NCI-H82 (cell line): ENCODE measurements around the gene IL17RD.

Experiments used
- DNase-seq: peaks from one replicate; lab custom pipeline; 2025; lab: John Stamatoyannopoulos, UW

IL17RD gene

DNA sequence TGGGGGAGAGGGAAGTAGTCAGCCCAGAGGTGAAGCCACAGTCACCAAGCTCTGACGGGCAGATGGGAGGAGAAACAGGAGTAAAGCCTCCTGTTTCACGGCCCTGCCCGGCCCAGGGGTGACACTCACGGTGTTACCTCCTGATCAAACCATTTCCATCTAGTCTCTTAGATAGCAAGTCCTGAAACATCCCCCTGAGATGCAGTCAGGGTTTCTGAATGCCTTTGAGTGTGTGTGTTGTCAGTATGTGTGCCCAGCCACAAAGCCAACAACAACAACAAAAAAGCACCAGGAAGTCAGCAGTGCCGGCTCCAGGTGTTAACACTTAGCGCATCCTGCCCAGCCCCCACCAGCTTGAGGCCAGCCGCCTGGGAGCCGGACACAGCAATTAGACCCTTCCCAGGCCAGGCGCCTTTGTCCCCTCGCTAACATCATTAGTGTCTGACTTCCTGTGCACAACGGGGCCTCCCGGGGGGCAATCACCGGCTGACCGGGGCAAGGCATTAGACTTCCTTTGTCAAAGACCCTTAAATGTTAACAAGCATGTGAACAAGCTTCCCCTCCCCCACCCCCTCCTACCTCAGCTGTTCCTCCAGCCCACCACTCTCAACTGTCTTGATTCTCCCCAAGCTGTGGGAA is 34.5 kb downstream of the IL17RD start:
- no peak for DNase-seq

DNA sequence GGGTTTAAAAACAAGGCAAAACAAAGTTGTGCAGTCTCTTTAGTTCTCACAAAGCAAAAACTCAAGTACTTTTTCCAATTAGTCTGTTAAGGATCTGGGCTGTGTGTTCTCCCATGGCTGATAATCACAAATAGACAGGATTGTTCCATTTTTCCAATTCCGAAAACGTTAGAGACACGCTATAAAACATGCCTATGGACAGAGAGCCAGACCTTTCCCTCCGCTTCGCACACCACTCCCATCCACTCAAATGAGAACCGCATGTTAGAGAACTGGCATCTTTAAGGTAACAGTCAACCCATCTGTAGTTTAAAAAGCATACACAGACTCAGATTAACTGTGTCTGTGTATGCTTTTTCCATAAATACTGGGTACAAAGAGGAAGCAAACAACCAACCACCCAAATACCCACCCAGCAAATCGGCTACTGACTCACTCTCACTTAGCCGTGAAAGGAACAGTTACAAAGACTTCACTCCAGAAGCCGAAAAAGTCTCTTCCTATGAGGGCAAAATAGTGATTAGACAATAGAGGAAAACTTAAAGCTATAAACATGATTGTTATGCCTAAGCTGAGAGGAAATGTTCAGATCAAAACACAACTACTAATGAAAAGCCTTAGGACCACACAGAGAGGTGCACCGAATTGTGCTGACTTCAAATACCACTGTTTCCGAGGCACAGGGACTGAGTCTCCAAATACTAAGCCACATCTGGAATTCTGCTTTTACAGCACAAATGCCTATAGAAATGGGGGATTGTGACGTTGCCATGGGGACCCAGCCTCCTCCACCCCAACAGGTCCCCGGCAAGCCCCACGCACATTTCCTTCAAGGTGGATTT is 36.1 kb downstream of the IL17RD start:
- no peak for DNase-seq

DNA sequence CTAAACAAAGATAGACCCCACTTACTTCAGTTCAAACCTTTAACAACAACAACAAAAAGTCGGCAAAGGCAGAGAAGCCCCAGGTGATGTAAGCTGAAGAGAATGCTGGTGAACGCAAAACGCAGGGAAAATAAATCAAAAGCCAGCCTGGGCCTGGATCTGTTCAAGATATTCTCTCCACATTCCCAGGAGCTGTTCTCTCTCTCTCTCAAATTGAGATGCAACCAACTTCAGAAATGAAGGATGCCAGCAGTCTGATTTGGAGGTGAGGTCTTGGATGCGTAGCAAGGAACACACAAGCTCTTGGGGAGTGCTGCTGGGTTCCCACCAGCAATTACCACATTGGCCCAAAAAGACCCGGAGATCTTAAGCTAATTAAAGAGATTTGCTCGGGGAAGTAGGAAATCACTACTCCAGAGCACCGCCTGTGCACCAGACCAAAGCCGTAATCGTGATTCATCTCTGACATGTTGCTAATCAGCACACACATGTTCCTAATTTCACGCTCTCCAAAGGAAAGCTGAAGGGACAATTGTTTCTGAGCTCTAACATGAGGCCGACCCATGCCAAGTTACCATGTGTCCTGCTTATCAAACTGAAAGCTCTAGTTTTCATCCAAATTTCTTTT is 37.1 kb downstream of the IL17RD start:
- peak; percentile 94 for DNase-seq

DNA sequence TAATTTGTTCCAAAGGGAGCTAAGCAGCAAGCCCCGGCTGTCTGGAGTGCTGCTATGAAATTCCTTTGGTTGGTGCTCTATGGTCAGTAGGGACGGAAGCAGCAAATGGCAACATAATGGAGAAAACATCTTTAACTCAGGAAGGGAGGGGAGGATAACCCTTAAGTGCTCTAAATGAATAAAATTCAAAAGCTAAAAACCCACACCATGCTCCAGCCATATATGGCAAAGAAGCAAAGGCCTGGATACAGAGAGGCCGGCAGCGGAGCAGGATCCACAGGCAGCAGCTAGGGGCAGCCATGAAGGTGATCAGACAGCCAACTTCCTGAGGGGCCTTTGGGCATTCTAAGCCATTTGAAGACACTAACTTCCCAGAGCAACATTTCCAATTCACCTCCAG is 38.9 kb downstream of the IL17RD start:
- no peak for DNase-seq

DNA sequence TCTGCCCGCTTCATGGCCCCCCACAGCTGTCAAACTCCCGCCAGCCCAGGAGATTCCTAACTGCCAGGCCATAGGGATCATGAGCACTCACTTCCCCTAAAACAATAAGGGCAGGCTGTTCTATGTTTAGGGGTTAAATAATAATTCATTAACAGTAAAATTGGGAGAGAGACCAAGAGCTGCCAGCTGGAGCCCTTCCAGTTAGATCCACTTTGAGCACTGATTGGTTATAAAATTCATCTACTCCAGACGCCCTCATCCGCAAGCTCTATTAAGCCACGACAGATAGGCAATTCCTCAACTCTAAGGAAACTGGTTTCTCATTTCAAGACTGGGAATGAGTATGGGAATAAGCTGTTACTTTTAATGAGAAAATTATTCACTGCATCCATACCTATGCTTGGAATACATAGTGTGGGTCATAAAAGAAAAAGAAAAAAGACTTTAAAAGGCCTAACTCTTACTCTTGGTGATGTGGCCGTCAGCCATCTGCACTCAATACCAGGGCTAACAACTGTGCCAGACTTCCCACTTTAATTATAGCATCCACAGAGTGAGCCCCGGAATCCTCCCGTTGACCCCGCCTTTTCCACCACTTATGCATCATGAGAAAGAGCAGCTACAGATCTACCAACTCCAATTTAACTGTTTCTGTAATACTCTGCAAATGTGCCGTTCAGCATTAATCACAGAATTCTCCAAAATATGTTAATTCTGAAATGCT is 44.5 kb downstream of the IL17RD start:
- no peak for DNase-seq

- DNase-seq: no peak
These were observed 45.1 kb downstream of the IL17RD start for GRCh38 chr3:57120040-57120439.

DNA sequence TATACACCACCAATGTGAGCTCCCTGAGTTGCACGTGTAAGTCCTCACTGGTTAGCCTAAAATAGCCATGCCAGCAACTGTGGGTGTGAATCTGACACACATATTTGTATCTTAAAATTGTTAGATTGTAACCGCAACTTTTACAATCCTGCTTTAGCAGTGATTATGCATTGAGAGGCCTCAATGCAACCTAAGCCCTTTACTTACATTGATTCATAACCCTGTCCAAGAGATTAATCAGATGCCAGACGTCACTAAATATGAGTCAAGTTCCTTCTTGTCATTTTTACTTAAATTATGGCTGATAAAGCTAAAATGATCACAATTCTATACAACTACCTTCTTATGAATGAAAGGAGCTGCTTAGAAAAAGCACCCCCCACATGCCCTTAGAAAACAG is 46.9 kb downstream of the IL17RD start:
- DNase-seq: no peak

DNA sequence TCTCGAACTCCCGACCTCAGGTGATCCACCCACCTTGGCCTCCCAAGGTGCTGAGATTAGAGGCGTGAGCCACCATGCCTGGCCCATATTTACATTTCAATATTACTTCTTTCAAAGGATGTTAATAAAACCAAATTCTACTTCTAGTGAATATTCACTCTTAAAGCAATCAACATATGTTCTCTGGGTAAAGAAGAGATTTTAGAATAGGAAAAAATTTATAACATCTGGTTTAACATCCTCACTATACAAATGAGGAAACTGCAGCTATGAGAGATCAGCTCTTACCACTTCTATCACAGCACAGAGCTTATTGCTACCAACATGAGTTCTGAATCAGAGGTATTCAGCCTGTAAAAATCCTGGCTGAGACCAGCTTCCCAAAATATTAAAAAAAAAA is 48.7 kb downstream of the IL17RD start:
- DNase-seq: no peak

DNA sequence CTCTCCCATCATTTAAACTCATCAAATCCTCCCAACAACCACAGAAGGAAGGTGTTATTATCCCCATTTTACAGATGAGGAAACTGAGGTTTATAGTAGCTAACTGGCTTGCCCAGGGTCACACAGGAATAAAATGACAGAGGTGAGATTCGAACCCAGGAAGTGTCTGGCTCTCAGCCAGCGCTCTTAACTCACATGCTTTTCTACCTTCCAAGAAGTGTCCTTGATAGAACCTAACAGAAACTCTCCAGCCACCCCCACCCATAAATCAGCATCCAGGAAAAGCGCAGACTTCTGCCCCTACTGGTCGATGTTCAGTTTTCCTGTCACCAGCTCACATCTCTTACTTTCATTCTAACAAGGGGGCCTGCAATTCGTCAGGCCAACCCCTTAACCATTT is 52.9 kb downstream of the IL17RD start:
- DNase-seq: peak; percentile 38

GRCh38 chr3:57110798-57111197 is 54.4 kb downstream of the IL17RD start:
- DNase-seq: peak; percentile 62

- no peak for DNase-seq
These were observed 54.9 kb downstream of the IL17RD start for GRCh38 chr3:57110214-57110613.

GRCh38 chr3:57109437-57110199 is 55.5 kb downstream of the IL17RD start:
- no peak for DNase-seq

GRCh38 chr3:57108684-57109083 is 56.5 kb downstream of the IL17RD start:
- no peak for DNase-seq

DNA sequence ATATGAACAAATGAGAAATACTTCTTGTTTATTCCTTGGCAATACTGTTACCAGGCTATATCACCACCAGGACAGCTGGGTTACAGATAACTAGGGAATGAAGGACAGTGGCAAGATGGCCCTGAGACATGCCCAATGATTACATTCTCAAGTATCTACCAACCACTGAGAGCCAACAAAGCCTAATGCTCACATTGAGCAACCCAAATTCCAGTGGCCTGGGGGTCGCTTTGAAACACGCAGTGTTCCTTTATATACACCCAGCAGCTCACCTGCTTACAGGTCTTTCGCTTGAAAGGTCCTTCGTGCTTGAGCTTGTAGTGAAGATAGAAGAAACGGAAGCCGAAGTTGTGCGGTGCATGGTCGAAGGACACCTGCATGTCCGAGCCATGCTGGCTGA is 59.6 kb downstream of the IL17RD start:
- DNase-seq: no peak

DNA sequence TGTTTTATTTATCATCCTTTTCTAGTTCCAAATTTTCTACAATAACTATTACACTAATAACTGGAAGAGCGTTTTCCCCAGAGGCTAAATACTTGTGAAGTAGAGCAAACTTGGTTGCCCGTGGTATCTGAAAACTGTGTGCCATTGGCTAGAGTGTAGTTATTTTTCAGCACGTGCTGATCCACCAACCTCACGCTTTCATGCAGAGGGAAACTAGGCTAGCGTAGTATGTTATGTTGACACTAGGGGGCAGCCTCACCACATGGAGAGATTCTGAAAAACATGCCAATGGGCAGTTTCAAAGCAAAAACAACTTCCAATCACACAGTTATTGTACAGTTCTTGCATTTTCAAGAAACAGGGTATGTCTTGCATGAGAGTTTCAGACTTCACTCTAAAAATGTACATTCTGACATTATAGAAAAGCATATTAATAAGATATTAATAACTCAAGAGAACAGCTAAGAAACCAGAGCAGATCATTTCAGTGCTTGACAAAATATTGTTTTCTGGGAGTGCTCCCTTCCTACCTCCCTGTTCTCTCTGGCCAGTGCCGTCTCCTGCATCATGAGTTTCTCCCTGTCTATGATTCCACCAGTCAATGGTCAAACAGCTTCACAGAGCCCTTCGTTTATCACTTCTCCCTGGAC is 65.0 kb downstream of the IL17RD start:
- DNase-seq: peak; percentile 71

DNA sequence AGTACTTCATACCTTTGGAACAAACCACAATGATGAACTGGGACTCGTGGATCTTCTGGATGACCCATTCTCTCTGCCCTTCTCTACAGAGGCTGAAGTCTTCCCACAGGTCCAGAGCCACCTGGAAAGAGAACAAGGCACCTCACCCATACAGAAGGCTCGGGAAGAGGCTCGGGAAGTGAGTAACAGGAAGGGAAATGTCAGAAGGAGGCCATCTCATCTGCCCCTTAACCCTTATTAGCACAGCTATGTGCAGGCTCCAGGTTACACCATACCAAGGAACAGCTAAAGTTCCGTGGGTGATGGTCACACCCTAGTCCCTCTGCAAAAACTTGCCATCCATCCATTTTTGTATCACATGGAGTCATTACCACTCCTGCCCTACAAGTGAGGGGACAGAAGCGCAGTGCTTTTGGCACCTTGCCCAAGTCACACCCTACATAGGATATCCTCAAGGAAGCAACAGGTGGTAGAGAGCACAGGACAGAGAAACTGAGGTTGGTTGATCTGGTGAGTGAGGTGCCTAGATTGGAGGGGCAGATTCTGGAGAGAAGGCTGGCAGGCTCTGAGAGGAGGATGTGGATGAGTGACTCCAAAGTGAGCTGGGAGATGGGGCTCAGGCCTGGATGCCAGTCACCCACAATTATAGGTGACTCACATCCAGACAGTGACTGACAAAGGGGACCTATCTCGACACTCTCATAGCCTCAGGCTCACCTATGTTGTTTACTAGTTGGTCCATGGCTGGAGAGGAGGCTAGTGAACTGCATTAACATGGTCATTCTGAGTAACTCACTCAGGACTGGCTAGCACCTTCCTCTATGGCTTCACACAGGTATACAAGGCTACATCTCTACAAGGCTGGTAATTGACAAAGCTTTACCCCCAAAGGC is 66.5 kb downstream of the IL17RD start:
- no peak for DNase-seq

GRCh38 chr3:57097536-57097935 is 67.6 kb downstream of the IL17RD start:
- no peak for DNase-seq

GRCh38 chr3:57095363-57095762 is 69.8 kb downstream of the IL17RD start:
- DNase-seq: no peak

- DNase-seq: no peak
These were observed 70.6 kb downstream of the IL17RD start for GRCh38 chr3:57094575-57094974.

GRCh38 chr3:57093971-57094535 is 71.1 kb downstream of the IL17RD start:
- DNase-seq: no peak
